Neural progenitor cell (in vitro differentiated cells): ENCODE measurements around the gene GPR158.

Experiments used
- CTCF ChIP-seq: fragments of 200-600 bp; sonication (generic); IDR thresholded peaks from 2 replicates; pipeline ENCODE4 v1.5.1; 2017; ENCODE audit warnings: antibody characterized with exemption, mild to moderate bottlenecking
- EZH2phosphoT487 ChIP-seq: fragments of 200-600 bp; sonication (generic); IDR thresholded peaks from 2 replicates; pipeline ENCODE4 v1.6.1; 2017; ENCODE audit warnings: antibody characterized with exemption

DNA sequence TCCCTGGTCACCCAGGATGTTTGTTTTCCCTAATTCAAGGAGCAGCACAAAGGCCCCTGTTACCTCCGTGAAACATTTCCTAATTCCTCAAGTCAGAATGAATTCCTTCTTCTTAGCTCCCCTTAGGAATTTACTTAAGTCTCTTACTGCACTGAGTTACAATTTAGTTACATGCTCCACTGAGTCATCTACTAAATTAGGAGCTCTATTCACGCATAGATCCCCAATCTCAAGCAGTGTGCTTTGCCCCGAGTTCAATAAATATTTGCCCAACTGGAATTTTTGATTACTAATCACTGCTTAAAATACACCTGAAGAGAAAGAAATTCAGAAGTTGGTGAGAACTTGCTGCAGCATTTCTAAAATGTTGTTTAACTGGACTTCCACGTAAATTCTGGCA, 429.8 kb downstream of the GPR158 start:
- TF ChIP-seq CTCF (no peak), EZH2phosphoT487 (no peak)
